Measurements from ENCODE around the gene MSL1.
"Not testable (repeated sequence)": the region's sequence is repeated elsewhere in the genome, so short reads cannot be mapped to it uniquely, and the experiment has no call there.

MSL1 gene

GRCh38 chr17:40134184-40134583 is 12.4 kb downstream of the MSL1 start:
- no peak for DNase-seq

- DNase-seq: no peak
Observed at GRCh38 chr17:40135817-40136216, 14.0 kb downstream of the MSL1 start.

- no peak for DNase-seq
Observed at GRCh38 chr17:40139566-40140058, 17.8 kb downstream of the MSL1 start.

- DNase-seq: not testable (repeated sequence)
Observed at GRCh38 chr17:40143166-40143565, 21.4 kb downstream of the MSL1 start.

- no peak for DNase-seq
Observed at GRCh38 chr17:40145476-40145875, 23.7 kb downstream of the MSL1 start.

GRCh38 chr17:40148527-40148926 is 26.8 kb downstream of the MSL1 start:
- no peak for DNase-seq

- DNase-seq: no peak
Observed at GRCh38 chr17:40150276-40150675, 28.5 kb downstream of the MSL1 start.

- DNase-seq: no peak
Observed at GRCh38 chr17:40151414-40151963, 29.7 kb downstream of the MSL1 start.

- no peak for DNase-seq
Observed at GRCh38 chr17:40153603-40154236, 31.9 kb downstream of the MSL1 start.

- DNase-seq: no peak
Observed at GRCh38 chr17:40157973-40158372, 36.2 kb downstream of the MSL1 start.

GRCh38 chr17:40158438-40159013 is 36.8 kb downstream of the MSL1 start:
- no peak for DNase-seq

GRCh38 chr17:40159456-40159855 is 37.7 kb downstream of the MSL1 start:
- no peak for DNase-seq

GRCh38 chr17:40167685-40168261 is 46.0 kb downstream of the MSL1 start:
- no peak for DNase-seq

- peak; percentile 88 for DNase-seq
Observed at GRCh38 chr17:40168262-40168832, 46.6 kb downstream of the MSL1 start.

- no peak for DNase-seq
Observed at GRCh38 chr17:40170325-40170724, 48.6 kb downstream of the MSL1 start.

GRCh38 chr17:40171750-40172149 is 50.0 kb downstream of the MSL1 start:
- no peak for DNase-seq

- no peak for DNase-seq
Observed at GRCh38 chr17:40173091-40173777, 51.5 kb downstream of the MSL1 start.

GRCh38 chr17:40173778-40174135 is 52.0 kb downstream of the MSL1 start:
- DNase-seq: no peak

GRCh38 chr17:40174514-40174913 is 52.7 kb downstream of the MSL1 start:
- no peak for DNase-seq

- no peak for DNase-seq
Observed at GRCh38 chr17:40175928-40176753, 54.4 kb downstream of the MSL1 start.

GRCh38 chr17:40176754-40177110 is 55.0 kb downstream of the MSL1 start:
- no peak for DNase-seq

- peak; percentile 14 for DNase-seq
Observed at GRCh38 chr17:40177275-40177874, 55.6 kb downstream of the MSL1 start, which contains the start of gene RAPGEFL1. TSS of gene RAPGEFL1 (plus strand) at chr17:40177470. CDS start at chr17:40177862, 392 bp downstream.

Measured in kidney glomerular epithelial cell (primary cell).